Measurements from ENCODE around the gene FAM135A. TPM values are rescaled to one million over a fixed set of nuclear protein-coding genes. Genes with fewer than 3 reads are reported as not detected.

The FAM135A gene
- total and polyA plus RNA-seq, 2 of the 8 experiments (the other 6 are each of a cell fraction or from before 2014, with no cell fraction given) = 17.4 to 35.7 TPM

GRCh38 chr6:70508953-70509352 lies 95.6 kb downstream of the FAM135A start:
- H2BK5ac ChIP-seq (ENCODE audit: low read depth, low read length) = no peak overlapping the region
- H3K23me2 ChIP-seq (ENCODE audit: low read depth, low read length) = no peaks in the 10 kb centered on the region
- DNase-seq (ENCODE audit: low read depth in 1 of 2, low spot score in 2 of 2) (no peak), FAIRE-seq (no peak)
- no peak overlapping the region for H2BK120ac ChIP-seq (replicated peaks; ENCODE audit: low read depth, low read length)
- no peak overlapping the region for H2BK15ac ChIP-seq (ENCODE audit: low read length)
- H2BK20ac ChIP-seq (ENCODE audit: low read length) = no peak overlapping the region
- no peaks in the 10 kb centered on the region for H4K20me1 ChIP-seq (replicated peaks in 1 of 2; ENCODE audit: control insufficient read depth in 1 of 2, insufficient read depth in 2 of 2, low read length in 2 of 2)
- no peak overlapping the region for H3K27ac ChIP-seq (ENCODE audit: low read depth, low read length)
- H3K23ac ChIP-seq (ENCODE audit: insufficient read length) = no peak overlapping the region
- no peak overlapping the region for H2AK5ac ChIP-seq (ENCODE audit: low read depth, low read length)
- H2BK12ac ChIP-seq (ENCODE audit: low read depth, low read length) = no peak overlapping the region
- H3K18ac ChIP-seq (ENCODE audit: extremely low read depth, low read length) = no peak overlapping the region
- no peaks in the 10 kb centered on the region for H3K79me1 ChIP-seq (ENCODE audit: low read depth, low read length)
- WGBS, 2 experiments (ENCODE audit: extremely low coverage in 1 of 2, insufficient coverage in 1 of 2, insufficient read length in 1 of 2, insufficient replicate concordance in 2 of 2, low coverage in 1 of 2, low lambda C conversion rate in 2 of 2, missing lambda C conversion rate in 1 of 2) = 90% methylated on average over 1 of the region's 1 CpG; no CpG with 5 or more reads in 1 of the 2 experiments
- no peaks in the 10 kb centered on the region for H3K79me2 ChIP-seq (ENCODE audit: control insufficient read depth in 1 of 2, insufficient read depth in 2 of 2, low read length in 2 of 2)
- H3K9ac ChIP-seq (replicated peaks in 1 of 4; ENCODE audit: extremely low read depth in 1 of 4, low read depth in 3 of 4, low read length in 3 of 4) = no peak overlapping the region
- no peak overlapping the region for H3K4ac ChIP-seq (replicated peaks; ENCODE audit: insufficient read length, low read depth, low read length)
- no peaks in the 10 kb centered on the region for H3K4me1 ChIP-seq (replicated peaks in 1 of 4; ENCODE audit: control insufficient read depth in 3 of 4, insufficient read depth in 4 of 4, low read length in 3 of 4)
- H3K4me2 ChIP-seq (ENCODE audit: insufficient read depth in 1 of 2, low read depth in 2 of 2, low read length in 2 of 2) = no peak overlapping the region
- no peak overlapping the region for H3K14ac ChIP-seq (ENCODE audit: insufficient read length)
- POLR2A ChIA-PET (ENCODE audit: partially characterized antibody) = no interaction called here
- H2AFZ ChIP-seq (ENCODE audit: low read length) = no peak overlapping the region
- peaks cover 1 to 3% of the 10 kb centered on the region in 2 experiments for H3K9me3 ChIP-seq (ENCODE audit: insufficient read depth in 2 of 2, low read depth in 1 of 2, low read length in 1 of 2)
- H4K5ac ChIP-seq (ENCODE audit: insufficient read length, low read depth, low read length) = no peak overlapping the region
- no peak overlapping the region for H3K56ac ChIP-seq (replicated peaks; ENCODE audit: insufficient read length, low read depth, low read length)
- H3K36me3 ChIP-seq (ENCODE audit: control insufficient read depth in 2 of 4, insufficient read depth in 4 of 4, low read length in 3 of 4) = peaks cover 0 to 8% (median 3%) of the 10 kb centered on the region in 4 experiments; a peak in 5 of 8 replicates
- H3K4me3 ChIP-seq (ENCODE audit: extremely low read depth in 1 of 4, insufficient read depth in 2 of 4, low read depth in 3 of 4, low read length in 4 of 4) = no peak overlapping the region
- no peak overlapping the region for H4K8ac ChIP-seq (ENCODE audit: extremely low read depth, insufficient read depth, low read length)
- H4K91ac ChIP-seq (replicated peaks; ENCODE audit: insufficient read length, low read length) = no peak overlapping the region
- no peaks in the 10 kb centered on the region for H3K27me3 ChIP-seq (replicated peaks in 1 of 4; ENCODE audit: control insufficient read depth in 3 of 4, extremely low read depth in 1 of 4, insufficient read depth in 3 of 4, low read length in 3 of 4)
- CTCF ChIA-PET (ENCODE audit: partially characterized antibody) = no interaction called here
- TF ChIP-seq ATF2 (IDR thresholded peaks at IDR 0.05; ENCODE audit: low read length) (no peak), KDM5A (IDR thresholded peaks at IDR 0.05; ENCODE audit: low read length) (no peak), SUZ12 (IDR thresholded peaks at IDR 0.05; ENCODE audit: low read length) (no peak), RNF2 (IDR thresholded peaks at IDR 0.05; ENCODE audit: borderline replicate concordance, low read depth, low read length, missing control alignments, poor library complexity, severe bottlenecking) (no peak), EGR1 (IDR thresholded peaks at IDR 0.05; ENCODE audit: borderline replicate concordance, low read depth, low read length) (no peak), CHD2 (IDR thresholded peaks at IDR 0.05; ENCODE audit: low read length) (no peak), EZH2 (IDR thresholded peaks at IDR 0.05; ENCODE audit: low read depth, low read length, severe bottlenecking) (no peak), BCL11A (IDR thresholded peaks at IDR 0.05; ENCODE audit: low read depth in 2 of 2, low read length in 2 of 2) (no peak), KDM1A (IDR thresholded peaks at IDR 0.05; ENCODE audit: borderline replicate concordance, low read length) (no peak), RAD21 (IDR thresholded peaks at IDR 0.05 in 1 of 2, conservative IDR thresholded peaks at IDR 0.05 in 1 of 2; ENCODE audit: low read depth in 2 of 2, low read length in 2 of 2) (no peak), BRCA1 (IDR thresholded peaks at IDR 0.05; ENCODE audit: low read depth, low read length) (no peak), CHD1 (IDR thresholded peaks at IDR 0.05; ENCODE audit: low read depth, low read length) (no peak), SRF (IDR thresholded peaks at IDR 0.05; ENCODE audit: low read depth, low read length) (no peak)

Data from H1 (cell line).